Smooth muscle cell (in vitro differentiated cells): ENCODE data around the gene ARMC9. TPM values are rescaled to one million over a fixed set of nuclear protein-coding genes. Genes with fewer than 3 reads are reported as not detected.
A peak's percentile ranks its signal among the peaks of the same experiment; 100 is the strongest.

Source experiments
- DNase-seq: peaks from one replicate; lab custom pipeline; 2025; ENCODE audit not compliant: unreplicated experiment; lab: John Stamatoyannopoulos, UW
- H2AFZ ChIP-seq: fragments of 200-600 bp; sonication (generic); 2 replicates; pipeline ENCODE4 v1.6.0; 2016; ENCODE audit warnings: antibody characterized with exemption, low read depth, mild to moderate bottlenecking
- H3F3A ChIP-seq: fragments of 200-600 bp; sonication (generic); 2 replicates; pipeline ENCODE4 v1.6.0; 2017; ENCODE audit warnings: antibody characterized with exemption, low read depth
- H3K27ac ChIP-seq: fragments of 200-600 bp; sonication (generic); 2 replicates; pipeline ENCODE4 v1.5.1; 2016; ENCODE audit warnings: low read depth, mild to moderate bottlenecking
- H3K27me3 ChIP-seq: fragments of 200-600 bp; sonication (generic); 2 replicates; pipeline ENCODE4 v1.6.1; 2016; ENCODE audit warnings: low read depth, mild to moderate bottlenecking
- H3K36me3 ChIP-seq: fragments of 200-600 bp; sonication (generic); 2 replicates; pipeline ENCODE4 v1.5.1; 2016; ENCODE audit warnings: low read depth
- H3K4me1 ChIP-seq: fragments of 200-600 bp; sonication (generic); 2 replicates; pipeline ENCODE4 v1.5.1; 2016; ENCODE audit warnings: low read depth
- H3K4me2 ChIP-seq: fragments of 200-600 bp; sonication (generic); 2 replicates; pipeline ENCODE4 v1.6.0; 2016; ENCODE audit warnings: mild to moderate bottlenecking
- H3K4me3 ChIP-seq: fragments of 200-600 bp; sonication (generic); 2 replicates; pipeline ENCODE4 v1.5.1; 2016; ENCODE audit warnings: mild to moderate bottlenecking
- H3K79me2 ChIP-seq: fragments of 200-600 bp; sonication (generic); 2 replicates; pipeline ENCODE4 v1.6.0; 2016; ENCODE audit warnings: low read depth, mild to moderate bottlenecking
- H3K9ac ChIP-seq: fragments of 200-600 bp; sonication (generic); 2 replicates; pipeline ENCODE4 v1.6.0; 2016; ENCODE audit warnings: low read depth
- H3K9me3 ChIP-seq: fragments of 200-600 bp; sonication (generic); replicated peaks from 2 replicates; pipeline ENCODE4 v1.5.1; 2016; ENCODE audit warnings: low read depth
- H4K20me1 ChIP-seq: fragments of 200-600 bp; sonication (generic); 2 replicates; pipeline ENCODE4 v1.6.0; 2016; ENCODE audit warnings: low read depth
- CTCF ChIP-seq: fragments of 200-600 bp; sonication (generic); IDR thresholded peaks from 2 replicates; pipeline ENCODE4 v1.5.1; 2017; ENCODE audit warnings: borderline replicate concordance, mild to moderate bottlenecking, antibody characterized with exemption; ENCODE audit not compliant: insufficient read depth, poor library complexity, severe bottlenecking
- WGBS: methylation state at CpG from one replicate; pipeline ENCODE4 v1.1.7; 2016; ENCODE audit warnings: low lambda C conversion rate; 5-methylcytosine and 5-hydroxymethylcytosine counted together
- polyA plus RNA-seq: library from polyadenylated mRNA; unstranded; fragments of >200 nt; fragmentation: Nextera tagmentation; extraction: Ambion mirVana; gene quantifications from 2 replicates; pipeline ENCODE4 v1.2.1, GENCODE V29; 2016
- total RNA-seq: library from RNA; depleted of rRNA; stranded (reverse); fragments of >200 nt; gene quantifications from 2 replicates; pipeline ENCODE4 v1.2.3, GENCODE V29; 2014

Gene ARMC9
- total and polyA plus RNA-seq, 2 experiments from 2014 or later = 34.7 to 51.0 TPM

GRCh38 chr2:231185886-231186285, 12.5 kb upstream of the ARMC9 start:
- H3K4me2 ChIP-seq = no peak overlapping the region
- H3K36me3 ChIP-seq = no peaks in the 10 kb centered on the region
- no peaks in the 10 kb centered on the region for H3K27me3 ChIP-seq
- H3K9ac ChIP-seq = no peak overlapping the region
- no peaks in the 10 kb centered on the region for H3K9me3 ChIP-seq
- WGBS = 94% methylated on average over 3 of the region's 4 CpGs
- H3K79me2 ChIP-seq = no peaks in the 10 kb centered on the region
- H4K20me1 ChIP-seq = no peaks in the 10 kb centered on the region
- no peak for TF ChIP-seq CTCF
- H3K4me1 ChIP-seq = peaks cover 13% of the 10 kb centered on the region
- no peak overlapping the region for H2AFZ ChIP-seq
- no peaks in the 10 kb centered on the region for H3F3A ChIP-seq
- DNase-seq = no peak
- no peak overlapping the region for H3K4me3 ChIP-seq
- H3K27ac ChIP-seq = no peak overlapping the region

GRCh38 chr2:231186325-231186724, 12.1 kb upstream of the ARMC9 start:
- H3K27me3 ChIP-seq = no peaks in the 10 kb centered on the region
- H2AFZ ChIP-seq = no peak overlapping the region
- peaks cover 14% of the 10 kb centered on the region for H3K4me1 ChIP-seq
- no peak overlapping the region for H3K4me2 ChIP-seq
- no peaks in the 10 kb centered on the region for H3K79me2 ChIP-seq
- DNase-seq = no peak
- H3K9me3 ChIP-seq = no peaks in the 10 kb centered on the region
- no peak overlapping the region for H3K9ac ChIP-seq
- no peak for TF ChIP-seq CTCF
- no peak overlapping the region for H3K27ac ChIP-seq
- WGBS = 90% methylated on average over 7 of the region's 7 CpGs
- H3K36me3 ChIP-seq = no peaks in the 10 kb centered on the region
- no peaks in the 10 kb centered on the region for H3F3A ChIP-seq
- no peaks in the 10 kb centered on the region for H4K20me1 ChIP-seq
- H3K4me3 ChIP-seq = no peak overlapping the region

- H3K4me2 ChIP-seq = peak overlapping the region; percentile 8
- TF ChIP-seq CTCF = no peak
- H3K27me3 ChIP-seq = no peaks in the 10 kb centered on the region
- no peak overlapping the region for H2AFZ ChIP-seq
- H3K9ac ChIP-seq = no peak overlapping the region
- H3K36me3 ChIP-seq = no peaks in the 10 kb centered on the region
- DNase-seq = no peak
- H3K4me1 ChIP-seq = peaks cover 14% of the 10 kb centered on the region
- H3K79me2 ChIP-seq = no peaks in the 10 kb centered on the region
- 57% methylated on average over 18 of the region's 18 CpGs for WGBS
- H3K9me3 ChIP-seq = no peaks in the 10 kb centered on the region
- H3K4me3 ChIP-seq = no peak overlapping the region
- H4K20me1 ChIP-seq = no peaks in the 10 kb centered on the region
- peak overlapping the region; percentile 61 for H3K27ac ChIP-seq
- H3F3A ChIP-seq = no peaks in the 10 kb centered on the region
Observed at GRCh38 chr2:231187736-231188505, 10.5 kb upstream of the ARMC9 start.
